K562 (cell line): Measurements from ENCODE around the gene SYT13.

ENCODE experiments used
- EZH2 ChIP-seq: IDR thresholded peaks from 2 replicates; pipeline ENCODE4 v1.6.1; 2012; ENCODE audit warnings: low read depth, mild to moderate bottlenecking, inconsistent platforms, low read length, borderline replicate concordance
- GABPA ChIP-seq: fragments of 200-800 bp; sonication (Bioruptor generic); conservative IDR thresholded peaks from 2 replicates; pipeline ENCODE4 v1.6.1; 2016; ENCODE audit warnings: low read depth, missing genetic modification characterization, missing compliant biosample characterization
- MEIS2 ChIP-seq: fragments of 450-650 bp; IDR thresholded peaks from 2 replicates; pipeline ENCODE4 v1.6.1; 2014; ENCODE audit warnings: mild to moderate bottlenecking; ENCODE audit not compliant: partially characterized antibody
- POLR2A ChIP-seq: fragments of 450-650 bp; conservative IDR thresholded peaks from 2 replicates; pipeline ENCODE4 v1.6.1; 2016
- RAD21 ChIP-seq, 2 experiments: fragments of 250-450 bp in 1 of 2; fragments of 450-650 bp in 1 of 2; sonication (Bioruptor Pico) in 1 of 2; formaldehyde crosslinking in 1 of 2; IDR thresholded peaks in 1 of 2; conservative IDR thresholded peaks in 1 of 2; 2 replicates each; pipeline versions ENCODE4 v1.4.0 to v1.8.0; 2020 to 2022; ENCODE audit warnings: mild to moderate bottlenecking in 2 of 2, moderate library complexity in 1 of 2
- SETDB1 ChIP-seq: IDR thresholded peaks from one replicate; pipeline ENCODE4 v1.6.1; 2012; ENCODE audit warnings: low read length, control low read depth, inconsistent platforms
- SPI1 ChIP-seq: IDR thresholded peaks from 2 replicates; pipeline ENCODE4 v1.6.1; 2011; ENCODE audit warnings: low read depth, low read length, control low read depth, borderline replicate concordance
- TBL1XR1 ChIP-seq, 2 experiments: IDR thresholded peaks; 2 replicates each; pipeline ENCODE4 v1.6.1; 2012; ENCODE audit warnings: improper control_type of control experiment in 2 of 2, low read length in 2 of 2, mild to moderate bottlenecking in 1 of 2
- YBX1 ChIP-seq: fragments of 450-650 bp; IDR thresholded peaks from 2 replicates; pipeline ENCODE4 v1.7.1; 2016; ENCODE audit warnings: mild to moderate bottlenecking
- ZC3H11A ChIP-seq: IDR thresholded peaks from 2 replicates; pipeline ENCODE4 v1.6.1; 2012; ENCODE audit warnings: low read depth, low read length, improper control_type of control experiment
- ZNF316 ChIP-seq: fragments of 450-650 bp; IDR thresholded peaks from 2 replicates; pipeline ENCODE4 v1.6.1; 2016
- TF ChIP-seq, protein P1 (sequence below): fragments of 250-450 bp; sonication (Bioruptor Pico); IDR thresholded peaks from 2 replicates; pipeline ENCODE4 v1.8.0; 2021; ENCODE audit warnings: mild to moderate bottlenecking, moderate library complexity
- TF ChIP-seq, protein P2 (sequence below): sonication (generic); formaldehyde crosslinking; IDR thresholded peaks from 2 replicates; pipeline ENCODE4 v1.9.0; 2022; ENCODE audit warnings: mild to moderate bottlenecking, missing genetic modification reagents
- TF ChIP-seq, protein P3 (sequence below), 3 experiments: IDR thresholded peaks in 2 of 3; conservative IDR thresholded peaks in 1 of 3; 2 replicates each; pipeline ENCODE4 v1.5.1; 2011 to 2012; ENCODE audit warnings: low read length in 3 of 3, mild to moderate bottlenecking in 3 of 3, control low read depth in 2 of 3, improper control_type of control experiment in 1 of 3, inconsistent platforms in 1 of 3, low read depth in 1 of 3, mixed read lengths in 1 of 3, moderate library complexity in 1 of 3; ENCODE audit not compliant: insufficient read depth in 2 of 3

DNA sequence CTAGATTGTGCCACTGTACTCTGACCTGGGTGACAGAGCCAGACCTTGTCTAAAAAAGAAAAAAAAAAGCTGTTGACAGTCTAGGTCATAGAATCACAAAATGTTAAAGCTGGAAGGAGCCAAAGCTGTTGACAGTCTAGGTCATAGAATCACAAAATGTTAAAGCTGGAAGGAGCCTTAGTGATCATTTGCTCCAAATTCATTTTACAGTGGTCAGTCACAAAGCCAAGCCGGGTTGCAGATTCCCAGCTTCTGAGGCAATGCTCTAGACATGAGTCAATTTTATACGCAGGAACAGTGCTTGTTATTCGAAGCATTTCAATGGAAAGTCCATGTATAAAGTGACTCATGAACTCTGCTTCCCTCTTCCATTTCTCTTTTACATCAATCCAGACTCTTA, 47.4 kb downstream of the SYT13 start:
- TF ChIP-seq, protein P1, sequence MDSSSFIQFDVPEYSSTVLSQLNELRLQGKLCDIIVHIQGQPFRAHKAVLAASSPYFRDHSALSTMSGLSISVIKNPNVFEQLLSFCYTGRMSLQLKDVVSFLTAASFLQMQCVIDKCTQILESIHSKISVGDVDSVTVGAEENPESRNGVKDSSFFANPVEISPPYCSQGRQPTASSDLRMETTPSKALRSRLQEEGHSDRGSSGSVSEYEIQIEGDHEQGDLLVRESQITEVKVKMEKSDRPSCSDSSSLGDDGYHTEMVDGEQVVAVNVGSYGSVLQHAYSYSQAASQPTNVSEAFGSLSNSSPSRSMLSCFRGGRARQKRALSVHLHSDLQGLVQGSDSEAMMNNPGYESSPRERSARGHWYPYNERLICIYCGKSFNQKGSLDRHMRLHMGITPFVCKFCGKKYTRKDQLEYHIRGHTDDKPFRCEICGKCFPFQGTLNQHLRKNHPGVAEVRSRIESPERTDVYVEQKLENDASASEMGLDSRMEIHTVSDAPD (CRISPR knock-in tag): no peak
- TF ChIP-seq, protein P2, sequence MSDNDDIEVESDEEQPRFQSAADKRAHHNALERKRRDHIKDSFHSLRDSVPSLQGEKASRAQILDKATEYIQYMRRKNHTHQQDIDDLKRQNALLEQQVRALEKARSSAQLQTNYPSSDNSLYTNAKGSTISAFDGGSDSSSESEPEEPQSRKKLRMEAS: no peak
- TF ChIP-seq SPI1 (no peak), GABPA (tag) (no peak), TBL1XR1 (IDR thresholded peaks at IDR 0.05; ENCODE audit: low read length in 2 of 2) (no peak), ZC3H11A (no peak), MEIS2 (no peak), YBX1 (no peak), ZNF316 (no peak), POLR2A (no peak), SETDB1 (no peak), RAD21 (CRISPR knock-in tag; conservative IDR thresholded peaks at IDR 0.05 in 1 of 2, IDR thresholded peaks at IDR 0.05 in 1 of 2) (no peak), EZH2 (no peak)
- TF ChIP-seq, protein P3, sequence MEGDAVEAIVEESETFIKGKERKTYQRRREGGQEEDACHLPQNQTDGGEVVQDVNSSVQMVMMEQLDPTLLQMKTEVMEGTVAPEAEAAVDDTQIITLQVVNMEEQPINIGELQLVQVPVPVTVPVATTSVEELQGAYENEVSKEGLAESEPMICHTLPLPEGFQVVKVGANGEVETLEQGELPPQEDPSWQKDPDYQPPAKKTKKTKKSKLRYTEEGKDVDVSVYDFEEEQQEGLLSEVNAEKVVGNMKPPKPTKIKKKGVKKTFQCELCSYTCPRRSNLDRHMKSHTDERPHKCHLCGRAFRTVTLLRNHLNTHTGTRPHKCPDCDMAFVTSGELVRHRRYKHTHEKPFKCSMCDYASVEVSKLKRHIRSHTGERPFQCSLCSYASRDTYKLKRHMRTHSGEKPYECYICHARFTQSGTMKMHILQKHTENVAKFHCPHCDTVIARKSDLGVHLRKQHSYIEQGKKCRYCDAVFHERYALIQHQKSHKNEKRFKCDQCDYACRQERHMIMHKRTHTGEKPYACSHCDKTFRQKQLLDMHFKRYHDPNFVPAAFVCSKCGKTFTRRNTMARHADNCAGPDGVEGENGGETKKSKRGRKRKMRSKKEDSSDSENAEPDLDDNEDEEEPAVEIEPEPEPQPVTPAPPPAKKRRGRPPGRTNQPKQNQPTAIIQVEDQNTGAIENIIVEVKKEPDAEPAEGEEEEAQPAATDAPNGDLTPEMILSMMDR (IDR thresholded peaks at IDR 0.05 in 2 of 3, conservative IDR thresholded peaks at IDR 0.05 in 1 of 3; ENCODE audit: insufficient read depth in 2 of 3, low read depth in 1 of 3, low read length in 3 of 3): no peak
